Inferior parietal cortex (tissue), 1 donor: Measurements from ENCODE around the gene MPV17L2.
A peak's percentile ranks its signal among the peaks of the same experiment; 100 is the strongest.

ENCODE experiments used
- DNase-seq: peaks from one replicate; pipeline ENCODE4 v3.0.0-alpha.2; 2016; ENCODE audit errors: extremely low spot score

Gene MPV17L2

GRCh38 chr19:18160971-18161635, 31.9 kb upstream of the MPV17L2 start:
- DNase-seq = peak; percentile 73

- no peak for DNase-seq
Observed at GRCh38 chr19:18161636-18162002, 31.4 kb upstream of the MPV17L2 start.

DNA sequence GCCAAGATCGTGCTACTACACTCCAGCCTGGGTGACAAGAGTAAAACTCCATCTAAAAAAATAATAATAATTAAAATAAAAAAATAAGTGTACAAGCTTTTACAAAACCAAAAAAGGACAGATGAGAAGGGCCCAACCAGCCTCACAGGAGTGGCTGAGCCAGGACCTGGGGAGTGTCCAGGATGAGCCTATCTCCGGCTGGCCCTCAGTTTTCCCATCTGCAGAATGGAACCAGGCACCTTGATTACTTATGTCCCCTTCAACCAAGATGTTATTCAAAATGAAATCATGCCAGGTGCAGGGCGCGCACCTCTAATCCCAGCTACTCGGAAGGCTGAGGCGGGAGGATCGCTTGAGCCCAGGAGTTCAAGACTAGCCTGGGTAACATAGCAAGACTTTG, 28.9 kb upstream of the MPV17L2 start:
- DNase-seq = no peak

- DNase-seq = no peak
Observed at GRCh38 chr19:18165794-18166544, 27.0 kb upstream of the MPV17L2 start.

DNA sequence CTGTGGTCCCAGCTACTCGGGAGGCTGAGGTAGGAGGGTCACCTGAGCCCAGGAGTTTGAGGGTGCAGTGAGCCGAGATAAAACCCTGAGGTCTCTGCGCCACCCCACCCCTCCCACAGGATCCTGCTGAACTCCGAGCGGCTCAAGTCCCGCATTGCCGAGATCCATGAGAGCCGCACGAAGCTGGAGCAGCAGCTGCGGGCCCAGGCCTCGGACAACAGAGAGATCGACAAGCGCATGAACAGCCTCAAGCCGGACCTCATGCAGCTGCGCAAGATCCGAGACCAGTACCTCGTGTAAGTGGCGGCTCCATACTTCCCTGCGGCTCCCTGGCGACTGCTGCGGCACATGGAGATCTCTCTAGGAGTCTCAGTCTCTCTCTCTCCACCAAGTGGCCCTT, 26.0 kb upstream of the MPV17L2 start:
- no peak for DNase-seq

- DNase-seq = no peak
Observed at GRCh38 chr19:18167975-18168645, 24.9 kb upstream of the MPV17L2 start.

- no peak for DNase-seq
Observed at GRCh38 chr19:18168673-18169381, 24.2 kb upstream of the MPV17L2 start.

GRCh38 chr19:18170714-18171255, 22.2 kb upstream of the MPV17L2 start:
- DNase-seq = no peak

DNA sequence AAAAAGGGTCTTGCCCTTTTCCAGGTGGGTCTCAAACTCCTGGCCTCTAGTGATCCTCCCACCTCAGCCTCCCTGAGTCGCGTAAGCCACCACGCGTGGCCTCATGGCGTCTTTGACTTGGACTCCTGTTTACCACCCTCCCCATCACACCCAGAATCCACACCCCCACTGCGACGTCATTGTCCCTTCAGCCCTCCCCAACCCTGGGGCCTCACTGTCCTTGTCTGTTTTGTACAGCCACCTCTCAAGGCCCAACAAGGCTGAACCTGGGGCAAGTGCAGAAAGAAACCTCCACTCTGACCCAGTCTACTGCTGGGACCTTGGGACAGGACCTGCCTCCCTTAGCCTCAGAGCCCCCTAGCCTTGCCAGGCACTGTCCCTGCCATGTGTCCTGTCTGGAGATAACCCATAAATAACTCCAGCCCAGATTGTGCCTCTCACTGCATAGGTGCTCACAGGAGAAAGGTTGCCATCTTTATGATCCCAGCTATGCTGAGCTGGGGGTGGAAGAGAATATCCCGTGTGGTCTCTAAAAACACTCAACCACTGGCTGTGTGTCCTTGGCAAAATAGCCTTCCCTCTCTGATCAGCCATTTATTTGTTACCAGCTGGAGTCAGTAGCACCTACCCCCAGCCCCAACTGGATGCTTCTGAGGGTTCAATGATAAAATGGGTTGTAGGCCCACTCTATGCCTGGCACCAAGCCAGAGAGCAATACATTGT, 21.3 kb upstream of the MPV17L2 start:
- DNase-seq = no peak

DNA sequence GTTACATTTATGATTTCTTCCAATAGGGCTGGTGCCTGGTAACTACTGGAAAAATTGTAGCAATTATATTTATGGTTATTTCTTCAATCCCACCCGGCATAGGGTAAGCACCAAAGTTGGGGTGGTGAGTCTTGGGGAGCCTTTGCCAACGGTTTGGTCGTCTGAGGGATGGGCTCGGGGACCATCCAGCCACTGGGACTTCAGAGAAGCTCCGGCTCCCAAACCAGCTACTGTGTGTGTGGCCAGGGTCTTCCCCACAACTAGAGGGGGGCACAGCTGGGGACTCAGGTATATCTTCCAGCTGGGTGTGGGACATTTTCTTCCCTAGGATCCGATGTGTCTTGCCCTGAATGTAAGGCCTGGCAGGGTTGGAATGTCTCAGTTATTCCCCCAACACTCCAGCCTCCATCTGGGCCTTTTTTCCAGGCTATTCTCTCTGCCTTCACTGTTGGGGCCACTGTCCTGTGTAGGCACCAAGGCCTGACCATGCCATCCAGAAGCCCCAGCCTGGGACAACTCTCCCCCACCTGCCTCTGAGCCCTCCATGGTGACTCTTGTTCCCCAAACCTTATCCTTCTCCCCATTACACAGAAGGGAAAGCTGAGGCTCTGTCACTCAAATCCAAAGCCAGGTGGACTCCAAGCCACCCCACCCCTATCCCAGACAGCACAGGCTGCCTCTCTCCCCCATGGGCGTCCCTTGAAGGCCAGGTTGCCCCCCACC, 20.5 kb upstream of the MPV17L2 start:
- no peak for DNase-seq

- no peak for DNase-seq
Observed at GRCh38 chr19:18173054-18173571, 19.9 kb upstream of the MPV17L2 start.

DNA sequence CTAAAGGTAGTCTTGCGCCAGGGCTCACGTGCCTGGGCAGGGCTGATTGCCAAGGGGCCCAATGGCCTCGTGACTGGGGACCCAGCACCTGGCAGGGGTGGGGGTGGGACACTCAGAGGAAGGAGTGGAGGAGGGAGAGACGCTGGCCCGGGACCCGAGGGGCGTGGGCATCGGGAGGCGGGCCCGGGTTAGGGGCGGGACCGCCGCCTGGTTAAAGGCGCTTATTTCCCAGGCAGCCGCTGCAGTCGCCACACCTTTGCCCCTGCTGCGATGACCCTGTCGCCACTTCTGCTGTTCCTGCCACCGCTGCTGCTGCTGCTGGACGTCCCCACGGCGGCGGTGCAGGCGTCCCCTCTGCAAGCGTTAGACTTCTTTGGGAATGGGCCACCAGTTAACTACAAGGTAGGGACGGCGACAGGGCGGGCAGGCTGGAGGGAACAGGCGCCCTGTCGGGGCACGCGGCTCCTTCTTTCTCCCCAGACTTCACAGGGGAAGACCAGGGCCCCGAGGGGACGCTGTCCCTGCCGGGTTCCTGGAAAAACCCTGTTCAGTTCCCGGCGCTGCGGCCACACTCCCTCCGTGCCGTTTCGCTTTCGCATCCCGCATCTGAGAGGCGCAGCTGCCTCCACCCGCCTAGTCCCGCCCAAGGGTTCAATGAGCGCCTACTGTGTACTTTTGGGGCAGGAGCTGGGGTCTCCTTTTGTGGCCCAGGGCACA, 19.3 kb upstream of the MPV17L2 start, which contains the start of gene IFI30:
TSS of gene IFI30 (plus strand) at position 242 of the 717 bp plus-strand sequence. CDS start at position 271, 29 bp downstream.
- DNase-seq = no peak

DNA sequence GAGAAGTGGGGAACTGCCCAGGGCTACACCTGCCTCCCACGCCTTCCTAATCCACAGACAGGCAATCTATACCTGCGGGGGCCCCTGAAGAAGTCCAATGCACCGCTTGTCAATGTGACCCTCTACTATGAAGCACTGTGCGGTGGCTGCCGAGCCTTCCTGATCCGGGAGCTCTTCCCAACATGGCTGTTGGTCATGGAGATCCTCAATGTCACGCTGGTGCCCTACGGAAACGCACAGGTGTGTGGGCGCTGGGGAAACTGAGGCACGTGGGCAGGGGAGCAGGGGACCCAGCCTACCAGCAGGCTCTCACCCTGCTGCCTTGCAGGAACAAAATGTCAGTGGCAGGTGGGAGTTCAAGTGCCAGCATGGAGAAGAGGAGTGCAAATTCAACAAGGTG, 18.0 kb upstream of the MPV17L2 start:
- DNase-seq = no peak

DNA sequence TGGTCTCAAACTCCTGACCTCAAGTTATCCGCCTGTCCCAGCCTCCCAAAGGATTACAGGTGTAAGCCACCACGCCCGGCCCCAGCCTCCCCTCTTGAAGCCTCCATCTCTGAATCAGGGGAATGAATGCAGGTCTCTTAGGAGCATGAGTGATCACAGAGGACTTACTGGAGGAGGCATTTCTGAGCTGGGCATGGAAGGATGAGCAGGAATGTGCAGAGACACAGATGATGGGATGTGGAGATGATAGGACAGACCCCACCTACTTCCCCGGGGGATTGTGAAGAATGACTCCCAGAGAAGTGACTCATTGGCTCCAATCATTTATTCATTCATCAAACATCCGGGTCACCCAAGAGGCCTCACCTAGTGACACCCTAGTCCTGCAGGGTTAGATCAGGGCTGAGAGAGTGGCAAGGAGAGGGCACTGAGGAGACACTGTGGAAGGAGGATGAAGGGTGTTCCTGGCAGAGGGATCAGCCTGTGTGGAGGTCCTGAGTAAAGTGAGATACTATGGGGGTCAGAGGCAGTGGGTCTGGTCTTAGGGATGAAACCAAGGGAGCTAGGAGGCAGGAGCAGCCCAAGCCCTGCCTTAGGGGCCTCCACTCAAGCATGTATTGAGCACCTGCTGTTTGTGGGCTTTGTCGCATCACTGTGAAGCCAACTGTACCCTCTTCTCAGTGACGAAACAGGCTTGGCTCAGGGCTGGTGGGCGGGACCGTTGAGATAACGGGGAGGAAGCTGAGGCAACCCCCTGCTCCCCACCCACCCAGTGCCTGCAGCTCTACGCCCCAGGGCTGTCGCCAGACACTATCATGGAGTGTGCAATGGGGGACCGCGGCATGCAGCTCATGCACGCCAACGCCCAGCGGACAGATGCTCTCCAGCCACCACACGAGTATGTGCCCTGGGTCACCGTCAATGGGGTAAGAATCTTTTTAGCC, 16.4 kb upstream of the MPV17L2 start:
- no peak for DNase-seq

DNA sequence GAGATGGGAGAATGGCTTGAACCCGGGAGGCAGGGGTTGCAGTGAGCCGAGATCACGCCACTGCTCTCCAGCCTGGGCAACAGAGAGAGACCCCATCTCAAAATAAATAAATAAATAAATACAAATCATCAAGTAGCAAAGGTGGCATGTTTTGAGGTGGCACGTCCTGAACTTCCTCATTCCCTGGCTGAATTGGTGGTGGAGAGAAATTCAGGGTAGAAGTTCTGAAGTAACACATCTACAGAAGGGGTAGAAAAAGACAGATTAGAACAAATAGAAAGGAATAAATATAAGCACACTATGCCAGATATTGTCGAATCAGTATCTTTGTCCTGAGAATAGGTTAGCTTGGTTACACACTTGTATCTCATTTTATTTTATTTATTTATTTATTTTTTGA, 13.1 kb upstream of the MPV17L2 start:
- DNase-seq = no peak

- no peak for DNase-seq
Observed at GRCh38 chr19:18183529-18183928, 9.5 kb upstream of the MPV17L2 start.

DNA sequence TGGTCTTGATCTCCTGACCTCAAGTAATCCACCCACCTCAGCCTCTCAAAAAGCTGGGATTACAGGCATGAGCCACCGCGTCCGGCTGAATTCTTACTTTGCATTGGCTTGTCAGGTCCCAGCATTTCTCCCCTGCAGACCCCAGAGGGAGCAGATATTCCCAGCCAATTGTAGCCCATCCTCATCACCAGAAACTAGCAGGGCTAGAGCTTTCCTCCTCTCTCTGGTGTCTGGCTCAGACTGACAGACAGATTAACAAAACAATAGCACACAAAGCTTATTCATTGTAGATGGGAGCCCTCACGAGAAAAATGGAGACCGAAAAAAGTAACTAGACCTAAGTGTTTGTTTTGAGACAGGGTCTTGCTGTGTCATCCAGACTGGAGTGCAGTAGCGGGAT, 7.5 kb upstream of the MPV17L2 start:
- DNase-seq = no peak

- no peak for DNase-seq
Observed at GRCh38 chr19:18190278-18190677, 2.7 kb upstream of the MPV17L2 start.

DNA sequence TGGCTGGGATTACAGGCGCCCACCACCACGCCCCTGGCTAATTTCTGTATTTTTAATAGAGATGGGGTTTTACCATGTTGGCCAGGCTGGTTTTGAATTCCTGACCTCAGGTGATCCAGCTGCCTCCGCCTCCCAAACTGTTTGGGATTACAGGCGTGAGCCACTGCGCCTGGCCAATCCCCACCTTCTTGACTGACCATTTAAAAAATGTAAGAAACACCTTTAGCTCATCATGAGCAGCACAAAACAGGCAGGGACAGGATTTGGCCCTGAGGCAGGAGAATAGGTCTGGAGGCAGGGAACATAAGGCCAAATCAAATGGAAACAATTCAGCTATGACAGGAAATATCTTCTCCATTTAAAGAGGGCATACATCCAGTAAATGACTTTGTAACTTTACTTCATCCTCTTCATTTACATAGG, 1.4 kb upstream of the MPV17L2 start:
- DNase-seq = no peak
